Kidney (tissue), 14 donors: ENCODE data around the gene SUV39H2. TPM values are rescaled to one million over a fixed set of nuclear protein-coding genes. Genes with fewer than 3 reads are reported as not detected.

Experiments used
- DNase-seq, 5 donors: peaks; one replicate each; pipeline ENCODE4 v3.0.0-alpha.2; 2013 to 2020
- FAIRE-seq: peaks from 2 replicates; lab custom pipeline; 2012; peaks lifted over from hg19 to GRCh38; lab: Jason Lieb, UNC
- H3K27ac ChIP-seq, 2 donors: one replicate each; pipeline ENCODE4 v1.7.0; 2013; ENCODE audit warnings: low read depth in 2 of 2, low read length in 2 of 2, inconsistent platforms in 1 of 2
- H3K27me3 ChIP-seq: one replicate; pipeline ENCODE4 v1.7.1; 2013; ENCODE audit warnings: low read length, inconsistent platforms; ENCODE audit not compliant: control insufficient read depth, insufficient read depth
- H3K36me3 ChIP-seq, 3 donors: one replicate each; pipeline versions ENCODE4 v1.7.0 to v1.7.1; 2013; ENCODE audit warnings: low read length in 3 of 3, control low read depth in 1 of 3, inconsistent platforms in 1 of 3; ENCODE audit not compliant: insufficient read depth in 3 of 3, control insufficient read depth in 2 of 3
- H3K4me1 ChIP-seq, 3 donors: one replicate each; pipeline versions ENCODE4 v1.7.0 to v1.7.1; 2013; ENCODE audit warnings: low read length in 3 of 3, inconsistent platforms in 1 of 3, low read depth in 1 of 3; ENCODE audit not compliant: control insufficient read depth in 2 of 3, insufficient read depth in 2 of 3
- H3K4me3 ChIP-seq, 3 donors: one replicate each; pipeline versions ENCODE4 v1.7.0 to v1.8.1; 2013; ENCODE audit warnings: low read length in 3 of 3, control low read depth in 1 of 3, inconsistent platforms in 1 of 3
- H3K9ac ChIP-seq, 3 donors: one replicate each; pipeline versions ENCODE4 v1.7.0 to v1.7.1; 2013; ENCODE audit warnings: low read length in 3 of 3, control low read depth in 1 of 3, inconsistent platforms in 1 of 3
- H3K9me3 ChIP-seq, 3 donors: one replicate each; pipeline versions ENCODE4 v1.7.0 to v1.7.1; 2013; ENCODE audit warnings: low read length in 3 of 3, control low read depth in 1 of 3, inconsistent platforms in 1 of 3; ENCODE audit not compliant: control insufficient read depth in 2 of 3, insufficient read depth in 1 of 3
- CTCF ChIP-seq: IDR thresholded peaks from 3 replicates; pipeline ENCODE4 v1.5.1; 2012; ENCODE audit warnings: mild to moderate bottlenecking, moderate library complexity, borderline replicate concordance; ENCODE audit not compliant: insufficient read depth; ENCODE audit errors: extremely low read depth
- intact Hi-C: fragments of 100-400 bp; cut with DNase I; formaldehyde crosslinking; loops from one replicate; pipeline ENCODE4 v1.11.1; 2022
- polyA plus RNA-seq: library from polyadenylated mRNA; stranded (reverse); fragments of 350-450 nt; fragmentation: Illumina TruSeq; extraction: RNeasy Lipid Tissue Mini Kit (QIAGEN cat#74804); gene quantifications from one replicate; pipeline ENCODE4 v1.2.3, GENCODE V29; 2014; ENCODE audit warnings: low read depth, low replicate concordance; ENCODE audit not compliant: insufficient read depth
- total RNA-seq: library from RNA; stranded (reverse); fragmentation: NEBNext Ultra II Directional; extraction: Animal tissue kit (Norgen Biotek cat#: 25700); gene quantifications from one replicate; pipeline ENCODE4 v1.2.1, GENCODE V29; 2021
- donor health status: control.
- donor health status: control.
- donor health status: control.
- donor health status: control.
- donor health status: control.
- donor health status: DM: yes; HTN: yes; CAD: no.
- donor health status: Normal renal cell carcinoma (clear cell type).

Gene SUV39H2
- total and polyA plus RNA-seq, 2 donors from 2014 or later, result 3.8 to 5.1 TPM

- no peaks in the 10 kb centered on the region for H3K9me3 ChIP-seq
- H3K9ac ChIP-seq, result peak overlapping the region; percentile 41 to 74 (median 51)
- H3K27me3 ChIP-seq, result no peaks in the 10 kb centered on the region
- peaks cover 0 to 5% (median 3%) of the 10 kb centered on the region in 3 donors for H3K4me1 ChIP-seq
- H3K36me3 ChIP-seq, result no peaks in the 10 kb centered on the region
- peak in 3 of 5 donors; percentile 59 to 75 (median 68) for DNase-seq
- no peak for TF ChIP-seq CTCF
- H3K27ac ChIP-seq, result peak overlapping the region; percentile 61 to 70
- intact Hi-C loops, result no loop called here
- no peak for FAIRE-seq
- peak overlapping the region; percentile 56 to 76 (median 74) for H3K4me3 ChIP-seq
Observed at GRCh38 chr10:14879124-14879927, 660 bp downstream of the SUV39H2 start.

DNA sequence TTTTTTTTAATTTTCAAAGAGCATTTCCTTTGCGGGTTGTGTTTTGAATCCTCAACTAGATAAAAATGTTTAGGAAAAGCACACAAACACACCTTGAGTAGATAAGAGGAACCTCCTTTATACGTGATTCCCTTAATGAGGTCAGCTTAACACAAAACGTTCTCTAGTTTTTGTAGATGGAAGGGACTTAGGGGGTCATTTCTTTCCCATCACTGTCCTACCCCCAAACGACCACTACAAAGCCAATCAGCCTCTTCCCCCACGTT is 1.2 kb downstream of the SUV39H2 start:
- Histone ChIP-seq H3K9ac (peak overlapping the region in 1 of 3 donors; percentile 41), H3K27ac (no peak overlapping the region), H3K4me1 (peaks cover 0 to 5% (median 3%) of the 10 kb centered on the region in 3 donors), H3K9me3 (no peaks in the 10 kb centered on the region), H3K4me3 (peak overlapping the region; percentile 56 to 76 (median 74)), H3K36me3 (no peaks in the 10 kb centered on the region), H3K27me3 (no peaks in the 10 kb centered on the region)
- intact Hi-C loops, result no loop called here
- no peak for FAIRE-seq
- no peak for TF ChIP-seq CTCF
- DNase-seq, result peak in 1 of 5 donors; percentile 35

GRCh38 chr10:14880229-14880628 is 1.6 kb downstream of the SUV39H2 start:
- Histone ChIP-seq H3K9me3 (no peaks in the 10 kb centered on the region), H3K27me3 (no peaks in the 10 kb centered on the region), H3K4me3 (peak overlapping the region in 2 of 3 donors; percentile 74 to 76), H3K27ac (no peak overlapping the region), H3K9ac (no peak overlapping the region), H3K36me3 (no peaks in the 10 kb centered on the region), H3K4me1 (peaks cover 0 to 5% (median 3%) of the 10 kb centered on the region in 3 donors)
- intact Hi-C loops, result no loop called here
- DNase-seq (peak in 2 of 5 donors; percentile 45 to 56), FAIRE-seq (no peak)
- TF ChIP-seq CTCF, result no peak
